ENCODE measurements around the gene FAM161A. TPM values are rescaled to one million over a fixed set of nuclear protein-coding genes. Genes with fewer than 3 reads are reported as not detected.
"Not testable (repeated sequence)": the region's sequence is repeated elsewhere in the genome, so short reads cannot be mapped to it uniquely, and the experiment has no call there.

FAM161A gene
- total and polyA plus RNA-seq, 12 donors, result 0.67 to 2.5 (median 1.5) TPM

- Histone ChIP-seq H3K36me3 (no peaks in the 10 kb centered on the region), H3K9me3 (no peaks in the 10 kb centered on the region), H3K4me3 (no peak overlapping the region), H3K4me1 (peaks cover 0 to 6% (median 0%) of the 10 kb centered on the region in 9 donors), H3K27ac (no peak overlapping the region), H3K27me3 (peaks cover 0 to 4% (median 0%) of the 10 kb centered on the region in 7 donors)
- ATAC-seq (no peak), DNase-seq (no peak)
- intact Hi-C loops (cut with DNase I), result no loop called here
- TF ChIP-seq, protein P1, sequence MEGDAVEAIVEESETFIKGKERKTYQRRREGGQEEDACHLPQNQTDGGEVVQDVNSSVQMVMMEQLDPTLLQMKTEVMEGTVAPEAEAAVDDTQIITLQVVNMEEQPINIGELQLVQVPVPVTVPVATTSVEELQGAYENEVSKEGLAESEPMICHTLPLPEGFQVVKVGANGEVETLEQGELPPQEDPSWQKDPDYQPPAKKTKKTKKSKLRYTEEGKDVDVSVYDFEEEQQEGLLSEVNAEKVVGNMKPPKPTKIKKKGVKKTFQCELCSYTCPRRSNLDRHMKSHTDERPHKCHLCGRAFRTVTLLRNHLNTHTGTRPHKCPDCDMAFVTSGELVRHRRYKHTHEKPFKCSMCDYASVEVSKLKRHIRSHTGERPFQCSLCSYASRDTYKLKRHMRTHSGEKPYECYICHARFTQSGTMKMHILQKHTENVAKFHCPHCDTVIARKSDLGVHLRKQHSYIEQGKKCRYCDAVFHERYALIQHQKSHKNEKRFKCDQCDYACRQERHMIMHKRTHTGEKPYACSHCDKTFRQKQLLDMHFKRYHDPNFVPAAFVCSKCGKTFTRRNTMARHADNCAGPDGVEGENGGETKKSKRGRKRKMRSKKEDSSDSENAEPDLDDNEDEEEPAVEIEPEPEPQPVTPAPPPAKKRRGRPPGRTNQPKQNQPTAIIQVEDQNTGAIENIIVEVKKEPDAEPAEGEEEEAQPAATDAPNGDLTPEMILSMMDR (IDR thresholded peaks at IDR 0.05), result no peak
- WGBS, 2 donors, result 69 to 74% methylated on average over 6 of the region's 6 CpGs
Measured at GRCh38 chr2:61814539-61815160, 39.2 kb downstream of the FAM161A start.

- intact Hi-C loops (cut with DNase I); H3K27ac ChIP-seq: not testable (repeated sequence)
- 88 to 90% methylated on average over 3 of the region's 3 CpGs for WGBS, 2 donors
Measured at GRCh38 chr2:61813314-61813713, 40.5 kb downstream of the FAM161A start.

GRCh38 chr2:61811821-61812220, 42.0 kb downstream of the FAM161A start:
- peaks cover 0 to 4% (median 0%) of the 10 kb centered on the region in 9 donors for H3K4me1 ChIP-seq
- 69 to 78% methylated on average over 3 of the region's 3 CpGs for WGBS, 2 donors
- no peaks in the 10 kb centered on the region for H3K9me3 ChIP-seq
- peaks cover 0 to 4% (median 0%) of the 10 kb centered on the region in 7 donors for H3K27me3 ChIP-seq
- intact Hi-C loops (cut with DNase I), result no loop called here
- H3K4me3 ChIP-seq, result no peak overlapping the region
- ATAC-seq, result no peak
- no peak for DNase-seq
- TF ChIP-seq, protein P1 (IDR thresholded peaks at IDR 0.05), result no peak
- H3K36me3 ChIP-seq, result no peaks in the 10 kb centered on the region
- H3K27ac ChIP-seq, result no peak overlapping the region

More at GRCh38 chr2:61813314-61813713, 40.5 kb downstream of the FAM161A start:
- not testable (repeated sequence) for H3K9me3 ChIP-seq, ATAC-seq, DNase-seq, H3K27me3 ChIP-seq, H3K4me3 ChIP-seq, H3K4me1 ChIP-seq, H3K36me3 ChIP-seq

- WGBS, 2 donors, result 79 to 87% methylated on average over 1 of the region's 1 CpG
Measured at GRCh38 chr2:61810203-61810602, 43.7 kb downstream of the FAM161A start.

GRCh38 chr2:61808693-61809092, 45.2 kb downstream of the FAM161A start:
- H3K9me3 ChIP-seq; ATAC-seq; H3K4me1 ChIP-seq; H3K27ac ChIP-seq; intact Hi-C loops (cut with DNase I); DNase-seq; H3K4me3 ChIP-seq; H3K36me3 ChIP-seq; H3K27me3 ChIP-seq: not testable (repeated sequence)
- WGBS, 2 donors, result 77 to 83% methylated on average over 5 of the region's 5 CpGs

More at GRCh38 chr2:61810203-61810602, 43.7 kb downstream of the FAM161A start:
- ATAC-seq; H3K36me3 ChIP-seq; DNase-seq; H3K9me3 ChIP-seq; H3K27me3 ChIP-seq; intact Hi-C loops (cut with DNase I); H3K27ac ChIP-seq; H3K4me1 ChIP-seq; H3K4me3 ChIP-seq: not testable (repeated sequence)

DNA sequence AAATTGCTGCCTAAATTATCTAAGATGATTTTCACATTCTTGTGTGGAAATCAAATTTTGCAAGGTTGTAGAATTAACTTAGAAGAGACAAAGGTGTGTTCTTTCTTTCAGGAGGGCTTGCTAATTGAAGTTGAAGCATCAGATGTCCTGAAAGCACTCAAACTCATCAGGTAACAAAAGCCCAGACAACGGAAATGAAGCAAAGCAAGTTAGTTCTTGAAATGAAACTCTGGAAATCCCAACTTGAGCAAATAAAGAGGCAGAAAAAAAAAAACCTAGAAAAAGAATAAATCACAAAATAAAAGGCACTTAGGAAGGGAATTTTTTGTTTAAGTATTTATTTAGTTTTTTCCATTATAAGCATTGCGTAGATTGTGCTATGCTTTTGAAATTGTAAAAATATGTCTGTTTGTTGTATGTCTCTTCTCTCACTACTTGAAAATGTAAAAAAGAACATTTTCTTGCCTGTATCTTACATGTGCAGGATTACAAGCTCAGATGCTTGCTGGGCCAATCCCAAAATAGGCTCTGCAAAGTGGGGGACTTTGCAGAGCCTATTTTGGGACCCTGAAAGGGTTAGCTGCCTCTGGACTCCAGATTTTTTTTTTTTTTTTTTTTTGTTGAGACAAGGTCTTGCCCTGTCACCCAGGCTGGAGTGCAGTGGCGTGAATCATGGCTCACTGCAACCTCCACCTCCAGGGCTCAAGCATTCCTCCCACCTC, 46.7 kb downstream of the FAM161A start:
- H3K27ac ChIP-seq, result no peak overlapping the region
- H3K27me3 ChIP-seq, result peaks cover 0 to 3% (median 0%) of the 10 kb centered on the region in 7 donors
- intact Hi-C loops (cut with DNase I), result no loop called here
- no peak overlapping the region for H3K4me3 ChIP-seq
- H3K36me3 ChIP-seq, result no peaks in the 10 kb centered on the region
- TF ChIP-seq, protein P1 (IDR thresholded peaks at IDR 0.05), result no peak
- DNase-seq (no peak), ATAC-seq (no peak)
- WGBS, 2 donors, result 79 to 86% methylated on average over 3 of the region's 3 CpGs
- no peaks in the 10 kb centered on the region for H3K9me3 ChIP-seq
- H3K4me1 ChIP-seq, result no peaks in the 10 kb centered on the region

Data from heart right ventricle (tissue), 16 donors.